ENCODE results near the gene MTMR11.
"Not testable (repeated sequence)": the region's sequence is repeated elsewhere in the genome, so short reads cannot be mapped to it uniquely, and the experiment has no call there.

MTMR11 gene

GRCh38 chr1:149936170-149936991, at the start of gene MTMR11:
MTMR11 (minus strand) TSS chr1:149936879; CDS start chr1:149936647, 232 bp downstream.
- no peak for DNase-seq (ENCODE audit: low read depth in 2 of 2)

- DNase-seq (ENCODE audit: low read depth in 2 of 2), result no peak
Observed at GRCh38 chr1:149979972-149980540, 43.4 kb upstream of the MTMR11 start.

GRCh38 chr1:149979245-149979971, 42.7 kb upstream of the MTMR11 start:
- no peak for DNase-seq (ENCODE audit: low read depth in 2 of 2)

GRCh38 chr1:149978547-149979023, 41.9 kb upstream of the MTMR11 start:
- no peak for DNase-seq (ENCODE audit: low read depth in 2 of 2)

GRCh38 chr1:149977345-149977744, 40.7 kb upstream of the MTMR11 start:
- DNase-seq (ENCODE audit: low read depth in 2 of 2), result no peak

- DNase-seq (ENCODE audit: low read depth in 2 of 2), result no peak
Observed at GRCh38 chr1:149972547-149972946, 35.9 kb upstream of the MTMR11 start.

GRCh38 chr1:149967646-149968045, 31.0 kb upstream of the MTMR11 start:
- no peak for DNase-seq (ENCODE audit: low read depth in 2 of 2)

GRCh38 chr1:149967041-149967440, 30.4 kb upstream of the MTMR11 start:
- no peak for DNase-seq (ENCODE audit: low read depth in 2 of 2)

- DNase-seq (ENCODE audit: low read depth in 2 of 2), result no peak
Observed at GRCh38 chr1:149966405-149966804, 29.7 kb upstream of the MTMR11 start.

- DNase-seq (ENCODE audit: low read depth in 2 of 2), result no peak
Observed at GRCh38 chr1:149965440-149965839, 28.8 kb upstream of the MTMR11 start.

- no peak for DNase-seq (ENCODE audit: low read depth in 2 of 2)
Observed at GRCh38 chr1:149963358-149963757, 26.7 kb upstream of the MTMR11 start.

GRCh38 chr1:149962736-149963135, 26.1 kb upstream of the MTMR11 start:
- DNase-seq (ENCODE audit: low read depth in 2 of 2), result no peak

GRCh38 chr1:149962039-149962647, 25.5 kb upstream of the MTMR11 start:
- no peak for DNase-seq (ENCODE audit: low read depth in 2 of 2)

GRCh38 chr1:149957548-149957947, 20.9 kb upstream of the MTMR11 start:
- not testable (repeated sequence) for DNase-seq (ENCODE audit: low read depth in 2 of 2)

GRCh38 chr1:149949911-149950310, 13.2 kb upstream of the MTMR11 start:
- DNase-seq (ENCODE audit: low read depth in 2 of 2), result no peak

GRCh38 chr1:149945206-149945605, 8.5 kb upstream of the MTMR11 start:
- no peak for DNase-seq (ENCODE audit: low read depth in 2 of 2)

GRCh38 chr1:149942885-149943284, 6.2 kb upstream of the MTMR11 start:
- no peak for DNase-seq (ENCODE audit: low read depth in 2 of 2)

- DNase-seq (ENCODE audit: low read depth in 2 of 2), result no peak
Observed at GRCh38 chr1:149942207-149942606, 5.5 kb upstream of the MTMR11 start.

GRCh38 chr1:149940427-149940826, 3.7 kb upstream of the MTMR11 start:
- no peak for DNase-seq (ENCODE audit: low read depth in 2 of 2)

- DNase-seq (ENCODE audit: low read depth in 2 of 2), result not testable (repeated sequence)
Observed at GRCh38 chr1:149938668-149939003, 2.0 kb upstream of the MTMR11 start.

GRCh38 chr1:149937759-149938158, 1.1 kb upstream of the MTMR11 start:
- DNase-seq (ENCODE audit: low read depth in 2 of 2), result no peak

- DNase-seq (ENCODE audit: low read depth in 2 of 2), result no peak
Observed at GRCh38 chr1:149936992-149937705, 470 bp upstream of the MTMR11 start.
